ENCODE results near the gene PHF20. TPM values are rescaled to one million over a fixed set of nuclear protein-coding genes. Genes with fewer than 3 reads are reported as not detected.

PHF20 gene
- total and polyA plus RNA-seq, 2 of the 8 experiments (the other 6 are each of a cell fraction or from before 2014, with no cell fraction given), result 25.6 to 70.1 TPM

DNA sequence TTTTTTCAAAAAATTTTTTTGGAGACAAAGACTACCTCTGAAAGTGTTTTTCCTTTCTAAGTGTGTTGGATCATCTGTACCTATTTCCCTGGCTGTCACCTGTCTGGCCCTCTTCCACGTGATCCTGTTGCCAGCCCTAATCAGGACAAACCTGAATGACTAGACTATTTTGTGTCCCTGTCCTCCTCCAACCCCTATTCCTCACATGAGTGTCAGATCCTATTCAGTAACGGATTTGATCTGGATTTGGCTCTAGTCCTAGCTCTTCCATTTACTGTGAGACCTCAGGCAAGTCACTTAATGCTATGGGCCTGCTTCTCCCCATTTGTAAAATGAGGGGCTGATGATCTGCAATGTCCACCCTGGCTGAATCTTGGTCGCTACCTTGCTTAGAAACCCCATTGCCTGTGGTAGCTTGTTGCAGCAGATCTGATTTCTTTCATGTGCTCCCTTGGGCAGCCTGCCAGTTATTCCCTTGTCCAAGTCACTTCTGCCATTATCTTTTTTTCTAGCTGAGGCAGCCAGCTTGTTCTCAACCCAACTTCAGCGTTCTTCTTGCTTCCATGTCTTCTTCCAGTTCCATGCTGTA lies 4.8 kb downstream of the PHF20 start:
- no peak overlapping the region for H2BK20ac ChIP-seq (ENCODE audit: low read length)
- no peak for FAIRE-seq
- H2AK5ac ChIP-seq (ENCODE audit: low read depth, low read length), result no peak overlapping the region
- ChIA-PET POLR2A (ENCODE audit: partially characterized antibody) (interaction anchor here (0.5 to 3.2 kb wide), 8 partner anchors 9 to 372 kb away, joined by 3 to 26 read pairs (median 3); partner anchors contain the start of gene RBM39), CTCF (ENCODE audit: partially characterized antibody) (interaction anchor here (1.8 kb wide), 1 partner anchor 34 kb away, joined by 3 read pairs; no protein-coding TSS in a partner anchor)
- no peak overlapping the region for H2BK15ac ChIP-seq (ENCODE audit: low read length)
- peaks cover 4% of the 10 kb centered on the region; the same call in 1 of the 2 replicates for H3K23me2 ChIP-seq (ENCODE audit: low read depth, low read length)
- no peak overlapping the region for H3K4me2 ChIP-seq (ENCODE audit: insufficient read depth in 1 of 2, low read depth in 2 of 2, low read length in 2 of 2)
- H3K79me2 ChIP-seq (ENCODE audit: control insufficient read depth in 1 of 2, insufficient read depth in 2 of 2, low read length in 2 of 2), result peaks cover 12 to 84% of the 10 kb centered on the region in 2 experiments; a peak in 3 of 4 replicates
- no peak for TF ChIP-seq SAP30 (IDR thresholded peaks at IDR 0.05; ENCODE audit: insufficient read depth, insufficient replicate concordance, low read length)
- no peak for TF ChIP-seq SUZ12 (IDR thresholded peaks at IDR 0.05; ENCODE audit: low read length)
- TF ChIP-seq SP2 (IDR thresholded peaks at IDR 0.05; ENCODE audit: low read length), result no peak
- H3K36me3 ChIP-seq (ENCODE audit: control insufficient read depth in 2 of 4, insufficient read depth in 4 of 4, low read length in 3 of 4), result peaks cover 0 to 5% (median 2%) of the 10 kb centered on the region in 4 experiments; a peak in 1 of 8 replicates
- H3K9me3 ChIP-seq (ENCODE audit: insufficient read depth in 2 of 2, low read depth in 1 of 2, low read length in 1 of 2), result no peaks in the 10 kb centered on the region
- no peak overlapping the region for H4K91ac ChIP-seq (replicated peaks; ENCODE audit: insufficient read length, low read length)
- no peak overlapping the region for H3K56ac ChIP-seq (replicated peaks; ENCODE audit: insufficient read length, low read depth, low read length)
- no peak overlapping the region for H4K5ac ChIP-seq (ENCODE audit: insufficient read length, low read depth, low read length)
- no peak overlapping the region for H2BK12ac ChIP-seq (ENCODE audit: low read depth, low read length)
- H3K9ac ChIP-seq (replicated peaks in 1 of 4; ENCODE audit: extremely low read depth in 1 of 4, low read depth in 3 of 4, low read length in 3 of 4), result no peak overlapping the region
- H2AFZ ChIP-seq (ENCODE audit: low read length), result no peak overlapping the region
- peaks cover 2 to 8% of the 10 kb centered on the region in 2 experiments for H4K20me1 ChIP-seq (replicated peaks in 1 of 2; ENCODE audit: control insufficient read depth in 1 of 2, insufficient read depth in 2 of 2, low read length in 2 of 2)
- peaks cover 6% of the 10 kb centered on the region for H3K79me1 ChIP-seq (ENCODE audit: low read depth, low read length)
- H3K14ac ChIP-seq (ENCODE audit: insufficient read length), result no peak overlapping the region
- WGBS, 2 experiments (ENCODE audit: extremely low coverage in 1 of 2, insufficient coverage in 1 of 2, insufficient read length in 1 of 2, insufficient replicate concordance in 2 of 2, low coverage in 1 of 2, low lambda C conversion rate in 2 of 2, missing lambda C conversion rate in 1 of 2), result 82% methylated on average over 4 of the region's 4 CpGs; no CpG with 5 or more reads in 1 of the 2 experiments
- H3K27me3 ChIP-seq (replicated peaks in 1 of 4; ENCODE audit: control insufficient read depth in 3 of 4, extremely low read depth in 1 of 4, insufficient read depth in 3 of 4, low read length in 3 of 4), result peaks cover 0 to under 1% (median 0%) of the 10 kb centered on the region in 4 experiments; a peak in 2 of 7 replicates
- no peak overlapping the region for H3K4me3 ChIP-seq (ENCODE audit: extremely low read depth in 1 of 4, insufficient read depth in 2 of 4, low read depth in 3 of 4, low read length in 4 of 4)
- no peak overlapping the region for H4K8ac ChIP-seq (ENCODE audit: extremely low read depth, insufficient read depth, low read length)
- H3K27ac ChIP-seq (ENCODE audit: low read depth, low read length), result no peak overlapping the region
- H3K4ac ChIP-seq (replicated peaks; ENCODE audit: insufficient read length, low read depth, low read length), result no peak overlapping the region
- H3K18ac ChIP-seq (ENCODE audit: extremely low read depth, low read length), result no peak overlapping the region
- H3K23ac ChIP-seq (ENCODE audit: insufficient read length), result no peak overlapping the region
- no peak overlapping the region for H2BK5ac ChIP-seq (ENCODE audit: low read depth, low read length)
- no peak for DNase-seq (ENCODE audit: low read depth in 1 of 2, low spot score in 2 of 2)
- H2BK120ac ChIP-seq (replicated peaks; ENCODE audit: low read depth, low read length), result no peak overlapping the region
- peaks cover 5 to 7% (median 7%) of the 10 kb centered on the region in 4 experiments; a peak in 4 of 7 replicates for H3K4me1 ChIP-seq (replicated peaks in 1 of 4; ENCODE audit: control insufficient read depth in 3 of 4, insufficient read depth in 4 of 4, low read length in 3 of 4)
